Retinal pigment epithelial cell (primary cell): ENCODE results near the gene PRDX1.
"Not testable (repeated sequence)": the region's sequence is repeated elsewhere in the genome, so short reads cannot be mapped to it uniquely, and the experiment has no call there.

ENCODE experiments used
- DNase-seq: peaks from one replicate; pipeline ENCODE4 v3.0.0-alpha.2; 2010; ENCODE audit warnings: low read depth
- H3K4me3 ChIP-seq: 2 replicates; pipeline ENCODE4 v1.5.1; 2011; ENCODE audit warnings: mild to moderate bottlenecking, low read length, control low read depth, moderate library complexity
- CTCF ChIP-seq: conservative IDR thresholded peaks from 2 replicates; pipeline ENCODE4 v1.5.1; 2011; ENCODE audit warnings: low read depth, low read length, control low read depth, inconsistent platforms

PRDX1 gene

GRCh38 chr1:45477646-45478045, 44.0 kb downstream of the PRDX1 start:
- TF ChIP-seq CTCF, result no peak
- no peak for DNase-seq
- no peak overlapping the region for H3K4me3 ChIP-seq

GRCh38 chr1:45474194-45474593, 47.5 kb downstream of the PRDX1 start:
- DNase-seq, H3K4me3 ChIP-seq: not testable (repeated sequence)

GRCh38 chr1:45473302-45473701, 48.4 kb downstream of the PRDX1 start:
- no peak overlapping the region for H3K4me3 ChIP-seq
- TF ChIP-seq CTCF, result no peak
- no peak for DNase-seq

GRCh38 chr1:45470306-45470798, 51.3 kb downstream of the PRDX1 start:
- no peak overlapping the region for H3K4me3 ChIP-seq
- DNase-seq, result no peak
- TF ChIP-seq CTCF, result no peak

GRCh38 chr1:45467353-45467752, 54.3 kb downstream of the PRDX1 start:
- not testable (repeated sequence) for H3K4me3 ChIP-seq, DNase-seq

GRCh38 chr1:45465277-45465676, 56.4 kb downstream of the PRDX1 start:
- no peak overlapping the region for H3K4me3 ChIP-seq
- TF ChIP-seq CTCF, result no peak
- no peak for DNase-seq
